Ishikawa (cell line): Measurements from ENCODE around the gene KIZ.

Source experiments
- CEBPB ChIP-seq: IDR thresholded peaks from 2 replicates; pipeline ENCODE4 v1.6.1; 2012
- CREB1 ChIP-seq: IDR thresholded peaks from 2 replicates; pipeline ENCODE4 v1.6.1; 2012; ENCODE audit warnings: low read depth
- EGR1 ChIP-seq: IDR thresholded peaks from 2 replicates; pipeline ENCODE4 v1.6.1; 2012
- EP300 ChIP-seq: IDR thresholded peaks from 2 replicates; pipeline ENCODE4 v1.6.1; 2012; ENCODE audit warnings: borderline replicate concordance
- FOXM1 ChIP-seq: IDR thresholded peaks from 2 replicates; pipeline ENCODE4 v1.6.1; 2012; ENCODE audit warnings: low read depth, borderline replicate concordance
- NFIC ChIP-seq: IDR thresholded peaks from 2 replicates; pipeline ENCODE4 v1.6.1; 2012
- RAD21 ChIP-seq: IDR thresholded peaks from 2 replicates; pipeline ENCODE4 v1.6.1; 2012; ENCODE audit warnings: low read depth
- TAF1 ChIP-seq: IDR thresholded peaks from 2 replicates; pipeline ENCODE4 v1.6.1; 2012; ENCODE audit warnings: low read depth, mild to moderate bottlenecking
- TCF12 ChIP-seq: IDR thresholded peaks from 2 replicates; pipeline ENCODE4 v1.6.1; 2012; ENCODE audit warnings: low read depth
- TEAD4 ChIP-seq: IDR thresholded peaks from 2 replicates; pipeline ENCODE4 v1.6.1; 2012
- YY1 ChIP-seq: IDR thresholded peaks from 2 replicates; pipeline ENCODE4 v1.6.1; 2012; ENCODE audit warnings: low read depth
- ZBTB7A ChIP-seq: IDR thresholded peaks from 2 replicates; pipeline ENCODE4 v1.6.1; 2012; ENCODE audit warnings: low read depth
- TF ChIP-seq, protein P1 (sequence below): IDR thresholded peaks from 2 replicates; pipeline ENCODE4 v1.6.1; 2012
- TF ChIP-seq, protein P2 (sequence below): IDR thresholded peaks from 2 replicates; pipeline ENCODE4 v1.6.1; 2012; ENCODE audit warnings: low read depth, mild to moderate bottlenecking
- TF ChIP-seq, protein P3 (sequence below): IDR thresholded peaks from 2 replicates; pipeline ENCODE4 v1.6.1; 2012

KIZ gene

DNA sequence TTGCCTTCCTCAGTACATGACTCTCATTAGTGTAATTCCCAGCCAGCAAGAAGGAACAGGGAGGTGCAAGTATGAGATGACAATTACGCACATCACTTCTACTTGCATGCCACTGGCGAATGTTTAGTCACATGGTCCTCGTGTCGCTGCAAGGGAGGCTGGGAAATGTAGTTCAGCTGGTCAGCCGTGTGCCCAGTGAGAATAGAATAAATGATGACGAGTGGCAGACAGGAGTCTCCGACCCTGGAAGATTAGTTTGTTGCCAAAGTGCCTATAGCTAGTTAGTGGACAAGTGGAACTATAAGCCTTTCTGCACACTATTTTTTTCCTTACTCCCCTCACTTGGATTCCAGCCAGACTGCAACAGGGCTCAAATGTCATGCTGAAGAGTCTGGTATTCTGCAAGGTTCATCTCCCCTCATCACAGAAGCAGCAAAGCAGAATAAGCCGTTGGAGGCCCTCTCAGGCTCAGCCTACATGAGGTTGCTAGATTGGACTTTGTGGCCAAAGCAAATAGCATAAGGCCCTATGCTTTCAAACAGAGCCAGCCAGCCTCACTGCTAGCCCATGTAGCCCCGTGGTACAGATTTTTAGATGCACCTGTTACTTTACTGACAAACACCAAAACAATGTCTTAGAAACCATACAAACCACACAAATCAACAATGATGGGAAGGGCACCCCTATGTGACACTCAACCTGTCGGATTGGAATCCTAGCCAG is 29.4 kb upstream of the KIZ start:
- TF ChIP-seq, protein P1, sequence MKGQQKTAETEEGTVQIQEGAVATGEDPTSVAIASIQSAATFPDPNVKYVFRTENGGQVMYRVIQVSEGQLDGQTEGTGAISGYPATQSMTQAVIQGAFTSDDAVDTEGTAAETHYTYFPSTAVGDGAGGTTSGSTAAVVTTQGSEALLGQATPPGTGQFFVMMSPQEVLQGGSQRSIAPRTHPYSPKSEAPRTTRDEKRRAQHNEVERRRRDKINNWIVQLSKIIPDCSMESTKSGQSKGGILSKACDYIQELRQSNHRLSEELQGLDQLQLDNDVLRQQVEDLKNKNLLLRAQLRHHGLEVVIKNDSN: peak; percentile 93
- no peak for TF ChIP-seq CREB1

DNA sequence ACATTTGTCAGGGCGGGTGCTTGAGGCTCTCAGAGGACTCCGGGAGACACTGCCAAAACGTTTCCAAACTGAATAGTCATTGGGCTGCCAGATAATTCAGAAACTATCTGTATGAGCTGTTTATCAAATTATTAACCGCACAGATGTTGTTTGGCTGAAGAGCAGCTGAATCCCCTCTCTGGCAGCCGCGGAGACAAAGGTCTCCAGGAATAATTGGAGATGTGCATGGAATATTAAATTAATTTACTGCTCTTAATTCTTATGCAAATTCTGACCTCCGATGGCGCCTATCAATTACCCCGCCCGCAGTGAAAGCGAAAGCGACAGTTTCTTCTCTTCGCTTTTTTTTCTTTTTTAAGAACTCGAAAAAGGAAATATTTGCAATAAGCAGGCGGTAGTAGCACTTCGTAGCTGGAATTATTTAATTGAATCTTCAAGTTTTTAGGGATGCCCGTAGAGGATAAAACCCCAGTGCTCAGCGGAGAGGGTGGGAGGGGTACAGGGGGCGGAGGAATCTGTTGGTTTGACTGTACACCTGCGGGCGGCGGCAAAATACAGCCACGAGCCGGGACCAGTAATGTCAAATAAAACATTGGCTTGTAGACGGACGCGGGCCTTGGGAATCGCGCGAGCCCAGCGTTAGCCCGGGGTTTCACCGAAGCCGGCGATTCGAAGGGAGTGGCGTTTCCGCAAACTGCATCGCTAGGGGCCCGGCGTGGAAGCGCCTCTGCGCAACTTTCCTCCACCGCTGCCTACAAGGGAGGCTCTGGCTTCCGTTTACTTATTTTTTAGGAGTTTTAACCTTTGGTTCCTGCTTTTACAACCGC is 25.9 kb upstream of the KIZ start:
- no peak for TF ChIP-seq EP300
- TF ChIP-seq, protein P1: no peak
- no peak for TF ChIP-seq TCF12
- TF ChIP-seq RAD21: no peak
- TF ChIP-seq, protein P2, sequence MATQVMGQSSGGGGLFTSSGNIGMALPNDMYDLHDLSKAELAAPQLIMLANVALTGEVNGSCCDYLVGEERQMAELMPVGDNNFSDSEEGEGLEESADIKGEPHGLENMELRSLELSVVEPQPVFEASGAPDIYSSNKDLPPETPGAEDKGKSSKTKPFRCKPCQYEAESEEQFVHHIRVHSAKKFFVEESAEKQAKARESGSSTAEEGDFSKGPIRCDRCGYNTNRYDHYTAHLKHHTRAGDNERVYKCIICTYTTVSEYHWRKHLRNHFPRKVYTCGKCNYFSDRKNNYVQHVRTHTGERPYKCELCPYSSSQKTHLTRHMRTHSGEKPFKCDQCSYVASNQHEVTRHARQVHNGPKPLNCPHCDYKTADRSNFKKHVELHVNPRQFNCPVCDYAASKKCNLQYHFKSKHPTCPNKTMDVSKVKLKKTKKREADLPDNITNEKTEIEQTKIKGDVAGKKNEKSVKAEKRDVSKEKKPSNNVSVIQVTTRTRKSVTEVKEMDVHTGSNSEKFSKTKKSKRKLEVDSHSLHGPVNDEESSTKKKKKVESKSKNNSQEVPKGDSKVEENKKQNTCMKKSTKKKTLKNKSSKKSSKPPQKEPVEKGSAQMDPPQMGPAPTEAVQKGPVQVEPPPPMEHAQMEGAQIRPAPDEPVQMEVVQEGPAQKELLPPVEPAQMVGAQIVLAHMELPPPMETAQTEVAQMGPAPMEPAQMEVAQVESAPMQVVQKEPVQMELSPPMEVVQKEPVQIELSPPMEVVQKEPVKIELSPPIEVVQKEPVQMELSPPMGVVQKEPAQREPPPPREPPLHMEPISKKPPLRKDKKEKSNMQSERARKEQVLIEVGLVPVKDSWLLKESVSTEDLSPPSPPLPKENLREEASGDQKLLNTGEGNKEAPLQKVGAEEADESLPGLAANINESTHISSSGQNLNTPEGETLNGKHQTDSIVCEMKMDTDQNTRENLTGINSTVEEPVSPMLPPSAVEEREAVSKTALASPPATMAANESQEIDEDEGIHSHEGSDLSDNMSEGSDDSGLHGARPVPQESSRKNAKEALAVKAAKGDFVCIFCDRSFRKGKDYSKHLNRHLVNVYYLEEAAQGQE: no peak
- no peak for TF ChIP-seq CREB1

DNA sequence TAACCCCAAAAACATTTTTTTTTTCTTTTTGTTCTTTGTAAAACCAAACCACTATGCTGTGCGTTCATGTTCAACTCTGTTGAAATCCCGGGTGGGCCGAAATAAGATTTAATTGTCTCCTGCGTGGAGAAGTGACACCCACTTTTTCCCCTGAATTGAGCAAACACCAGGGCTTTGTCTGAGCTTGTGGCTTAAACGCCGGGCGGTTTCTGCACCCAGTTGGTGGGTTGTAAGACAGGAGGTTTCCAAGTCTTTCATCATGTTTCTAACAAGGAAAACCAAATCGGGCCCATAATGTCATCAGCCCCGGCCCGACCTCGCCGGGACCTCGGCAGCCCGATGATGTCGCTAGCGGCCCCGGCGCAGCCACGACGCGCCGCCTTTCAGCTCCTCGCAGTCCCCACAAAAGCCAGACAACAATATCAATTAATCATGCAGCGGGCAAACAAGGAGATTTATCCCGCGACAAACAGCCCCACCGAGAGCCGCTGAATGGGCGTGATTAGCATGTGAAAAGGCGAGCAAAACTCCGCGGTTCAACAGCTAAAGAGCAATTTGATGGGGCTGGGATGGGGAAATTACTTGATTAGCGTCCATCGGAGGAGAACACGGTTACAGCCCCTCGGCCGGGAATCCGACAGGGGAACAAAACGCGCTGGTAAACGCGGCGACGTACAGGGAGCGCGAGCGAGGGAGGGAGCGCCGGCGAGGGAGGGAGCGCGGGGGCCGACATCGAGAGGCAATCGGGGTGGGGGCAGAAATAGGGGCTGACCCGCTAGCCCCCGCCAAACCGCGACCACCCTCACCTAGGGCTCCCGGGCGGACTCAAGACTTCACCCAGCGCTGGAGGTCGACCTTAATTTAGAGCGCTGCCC is 25.1 kb upstream of the KIZ start:
- TF ChIP-seq CREB1 (no peak), EGR1 (no peak), TEAD4 (no peak), ZBTB7A (no peak), FOXM1 (no peak), YY1 (no peak), TAF1 (no peak), EP300 (no peak), NFIC (no peak), RAD21 (no peak)
- TF ChIP-seq, protein P1: no peak
- TF ChIP-seq, protein P3, sequence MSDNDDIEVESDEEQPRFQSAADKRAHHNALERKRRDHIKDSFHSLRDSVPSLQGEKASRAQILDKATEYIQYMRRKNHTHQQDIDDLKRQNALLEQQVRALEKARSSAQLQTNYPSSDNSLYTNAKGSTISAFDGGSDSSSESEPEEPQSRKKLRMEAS: no peak

DNA sequence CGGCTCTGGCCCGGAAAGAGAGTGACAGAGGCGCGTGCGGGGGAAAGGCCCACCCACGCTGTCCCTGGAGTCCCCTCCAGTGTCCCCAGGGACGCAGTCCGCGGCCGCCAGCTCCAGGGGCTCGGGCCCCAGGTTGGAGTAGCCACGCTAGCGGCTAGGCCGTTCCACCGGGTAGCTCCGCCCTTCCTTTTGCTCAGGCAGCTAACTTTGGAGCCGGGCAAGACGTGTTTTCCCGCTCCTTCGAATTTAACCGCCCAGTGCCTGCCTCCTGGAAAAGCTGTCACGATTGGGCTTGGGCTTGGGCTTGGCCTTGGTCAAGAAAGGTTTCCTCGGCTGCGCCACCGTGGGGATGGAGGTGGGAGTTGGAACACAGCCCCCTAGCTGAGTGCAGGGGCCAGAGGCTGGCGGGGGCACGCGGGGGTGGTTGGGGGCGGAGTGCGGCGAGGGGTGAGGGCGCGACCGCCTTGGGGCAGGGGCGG is 24.4 kb upstream of the KIZ start:
- TF ChIP-seq, protein P3: 0 out of 2 replicates have a peak, but pooled peaks have one; percentile 1
- TF ChIP-seq CEBPB: no peak

DNA sequence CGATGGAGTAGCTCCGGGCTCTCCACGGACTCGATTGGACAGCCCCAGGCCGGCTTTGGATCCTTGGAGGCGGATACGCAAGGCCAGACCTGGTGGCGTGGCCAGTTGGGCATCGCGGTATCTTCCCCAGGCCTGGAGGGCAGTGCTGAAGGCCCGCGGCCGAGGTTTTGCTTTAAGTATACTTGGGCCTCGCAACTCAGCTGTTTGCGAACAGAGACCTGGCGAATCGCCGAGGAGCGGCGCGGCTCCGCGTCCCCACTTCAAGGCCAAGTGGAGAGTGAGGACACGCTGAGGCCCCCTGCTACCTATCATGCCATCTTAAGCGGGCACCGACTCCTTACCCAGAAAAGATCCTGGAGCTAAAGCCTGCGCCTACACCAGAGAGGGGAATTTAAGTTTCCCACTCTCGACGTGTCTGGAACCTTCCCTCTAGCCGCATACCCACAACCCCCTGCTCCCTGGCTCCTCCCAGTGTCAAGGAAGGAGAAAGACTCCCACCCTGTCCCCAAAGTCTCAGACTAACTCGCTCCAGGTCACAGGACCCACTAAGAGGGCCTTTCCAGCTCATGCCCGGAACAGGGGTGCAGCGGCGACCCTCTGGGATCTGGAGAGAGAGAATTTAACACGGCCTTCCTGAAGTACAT is 23.8 kb upstream of the KIZ start:
- TF ChIP-seq CREB1: no peak
- TF ChIP-seq EGR1: no peak
- TF ChIP-seq, protein P3: 0 out of 2 replicates have a peak, but pooled peaks have one; percentile 1
- TF ChIP-seq NFIC: no peak

DNA sequence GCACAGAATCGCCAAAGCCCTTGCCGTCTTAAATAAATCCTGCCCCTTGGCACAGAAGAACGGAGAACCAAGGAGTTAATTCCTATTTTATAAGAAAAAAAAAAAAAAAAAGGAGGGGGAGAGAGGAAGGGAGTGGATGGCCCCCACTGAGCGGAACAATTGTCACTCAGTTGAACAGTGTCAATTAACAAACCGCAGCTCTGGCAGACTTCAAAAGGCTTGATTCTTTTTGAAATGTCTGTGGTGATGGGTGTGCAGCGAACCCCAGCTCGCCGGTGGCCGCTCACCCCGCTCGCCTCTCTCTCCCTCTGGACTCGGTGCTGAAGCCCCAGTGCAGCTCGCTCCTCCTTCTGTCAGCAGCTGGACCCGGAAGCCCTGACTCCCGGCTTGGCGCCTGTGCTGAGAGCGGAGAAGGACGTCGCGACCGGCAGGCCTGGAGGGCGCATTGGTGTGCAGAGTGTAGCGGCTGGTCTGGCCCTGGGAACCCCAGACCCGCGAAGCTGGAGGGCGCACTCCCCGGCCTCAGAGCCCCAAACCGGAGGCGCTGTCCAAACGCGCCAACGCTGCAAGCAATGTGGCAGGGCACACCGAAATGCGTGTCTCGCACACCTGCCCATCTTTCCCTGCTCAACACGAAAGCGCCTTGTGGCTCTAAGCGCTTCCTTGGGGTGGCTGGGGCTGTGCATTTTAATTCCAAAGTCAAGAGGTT is 23.1 kb upstream of the KIZ start:
- peak; percentile 57 for TF ChIP-seq NFIC
- TF ChIP-seq YY1: 0 out of 2 replicates have a peak, but pooled peaks have one; percentile 31
- TF ChIP-seq, protein P2: peak; percentile 74
- TF ChIP-seq ZBTB7A: no peak
- peak; percentile 40; the same call in 1 of the 2 replicates for TF ChIP-seq TCF12
- no peak for TF ChIP-seq TEAD4
- TF ChIP-seq CEBPB: no peak
- peak; percentile 56 for TF ChIP-seq EP300
- no peak for TF ChIP-seq CREB1
- TF ChIP-seq TAF1: no peak
- no peak for TF ChIP-seq EGR1
- TF ChIP-seq, protein P3: peak; percentile 43
